Activated B cell treated with CpG ODN at 0.5 μM for 24 hours (primary cell): ENCODE data around the gene FAAP100. TPM values are rescaled to one million over a fixed set of nuclear protein-coding genes. Genes with fewer than 3 reads are reported as not detected.

Experiments
- ATAC-seq: fragments of 200-7000 bp; cut with Tn5 transposase; one replicate; pipeline ENCODE4 v1.10.0; 2021; ENCODE audit warnings: low read depth, mild to moderate bottlenecking, moderate library complexity
- CTCF ChIA-PET: fragments of 350-600 bp; sonication (Branson Sonifier 250); formaldehyde crosslinking; loops from one replicate; lab custom pipeline; 2021; ENCODE audit warnings: antibody characterized with exemption; lab: Charles Lee
- POLR2A ChIA-PET: fragments of 350-600 bp; sonication (Branson Sonifier 250); formaldehyde crosslinking; loops from one replicate; lab custom pipeline; 2021; ENCODE audit warnings: antibody characterized with exemption; lab: Charles Lee
- DNase-seq: peaks from one replicate; pipeline ENCODE4 v3.0.0; 2022
- H3K27ac Mint-ChIP-seq: one replicate; pipeline ENCODE4 v1.8.0; 2020; ENCODE audit warnings: mixed read lengths
- H3K27me3 Mint-ChIP-seq: one replicate; pipeline ENCODE4 v1.8.0; 2021; ENCODE audit warnings: mixed read lengths
- H3K36me3 Mint-ChIP-seq: one replicate; pipeline ENCODE4 v1.8.0; 2021; ENCODE audit warnings: low read depth, mixed read lengths
- H3K4me1 Mint-ChIP-seq: one replicate; pipeline ENCODE4 v1.8.0; 2021; ENCODE audit warnings: mixed read lengths
- H3K4me3 Mint-ChIP-seq: one replicate; pipeline ENCODE4 v1.8.0; 2020; ENCODE audit warnings: mild to moderate bottlenecking, mixed read lengths
- H3K9me3 Mint-ChIP-seq: one replicate; pipeline ENCODE4 v1.8.0; 2020; ENCODE audit warnings: mixed read lengths
- CTCF ChIP-seq: fragments of 200-600 bp; IDR thresholded peaks from one replicate; pipeline ENCODE4 v1.8.0; 2022; ENCODE audit warnings: antibody characterized with exemption, mild to moderate bottlenecking
- intact Hi-C: fragments of 100-400 bp; cut with micrococcal nuclease; formaldehyde crosslinking; loops from one replicate; pipeline ENCODE4 v1.15.1; 2024
- total RNA-seq: library from RNA; stranded (reverse); gene quantifications from 2 replicates; pipeline ENCODE4 v1.2.3, GENCODE V29; 2022

FAAP100 gene
- total RNA-seq, 1 donor from 2014 or later = 48.2 TPM

- no peak for ATAC-seq
- POLR2A ChIA-PET = interaction anchor here (0.7 to 4.6 kb wide), 6 partner anchors 16 to 1194 kb away, joined by 3 to 34 read pairs (median 8); partner anchors contain the start of gene ACTG1
Measured at GRCh38 chr17:81489998-81490992, 61.9 kb downstream of the FAAP100 start.

More at GRCh38 chr17:81489998-81490992, 61.9 kb downstream of the FAAP100 start:
- CTCF ChIA-PET = no interaction called here
- no peak for DNase-seq
- Mint-ChIP-seq H3K4me1 (peaks cover 7% of the 10 kb centered on the region), H3K36me3 (no peaks in the 10 kb centered on the region), H3K4me3 (no peak overlapping the region), H3K9me3 (no peaks in the 10 kb centered on the region), H3K27ac (no peak overlapping the region), H3K27me3 (peaks cover 9% of the 10 kb centered on the region)
- intact Hi-C loops = no loop called here
- TF ChIP-seq CTCF = no peak

Other genes with a start within 250 kb of the FAAP100 start
- 0.13 and 0.42 TPM in 2 replicates for gene BAHCC1, start 156.9 kb downstream of the FAAP100 start, total RNA-seq
- gene ACTG1, start 39.6 kb downstream of the FAAP100 start, total RNA-seq = 2,863 and 2,949 TPM in 2 replicates
- 3.2 and 5.5 TPM in 2 replicates for gene FSCN2, start 24.0 kb downstream of the FAAP100 start, total RNA-seq
- gene NPLOC4, start 84.8 kb upstream of the FAAP100 start, total RNA-seq = 96.8 and 132 TPM in 2 replicates
- 0.34 and 0.95 TPM in 2 replicates for gene TSPAN10, start 84.8 kb upstream of the FAAP100 start, total RNA-seq
- gene PDE6G, start 104.2 kb upstream of the FAAP100 start, total RNA-seq = 0.42 and 1.2 TPM in 2 replicates
- 36.7 and 37.3 TPM in 2 replicates for gene OXLD1, start 114.3 kb upstream of the FAAP100 start, total RNA-seq
- gene CCDC137, start 114.4 kb upstream of the FAAP100 start, total RNA-seq = 34.7 and 41.3 TPM in 2 replicates
- gene ARL16, start 131.4 kb upstream of the FAAP100 start, total RNA-seq = 30.7 and 33.3 TPM in 2 replicates
- gene HGS, start 131.7 kb upstream of the FAAP100 start, total RNA-seq = 132 and 151 TPM in 2 replicates
- gene MRPL12, start 151.0 kb upstream of the FAAP100 start, total RNA-seq = 68.8 and 69.8 TPM in 2 replicates
- gene SLC25A10, start 159.9 kb upstream of the FAAP100 start, total RNA-seq = 6.1 and 6.4 TPM in 2 replicates